H9 (cell line): ENCODE results near the gene IRF2. TPM values are rescaled to one million over a fixed set of nuclear protein-coding genes. Genes with fewer than 3 reads are reported as not detected.

Experiments
- DNase-seq: peaks from one replicate; pipeline ENCODE4 v3.0.0-alpha.2; 2017
- H2AFZ ChIP-seq: one replicate; pipeline ENCODE4 v1.6.1; 2013; ENCODE audit warnings: mild to moderate bottlenecking, low read length, control low read depth, moderate library complexity
- H2AK5ac ChIP-seq: 2 replicates; pipeline ENCODE4 v1.6.1; 2013; ENCODE audit warnings: low read length, control low read depth, mixed read lengths; ENCODE audit not compliant: insufficient read length
- H2BK120ac ChIP-seq: one replicate; pipeline ENCODE4 v1.6.1; 2013; ENCODE audit warnings: low read depth, mild to moderate bottlenecking, low read length, control low read depth, inconsistent platforms; ENCODE audit not compliant: poor library complexity, severe bottlenecking
- H2BK12ac ChIP-seq: 2 replicates; pipeline ENCODE4 v1.6.1; 2013; ENCODE audit warnings: low read length, control low read depth, mixed read lengths, low read depth; ENCODE audit not compliant: insufficient read length
- H2BK15ac ChIP-seq: 2 replicates; pipeline ENCODE4 v1.6.1; 2013; ENCODE audit warnings: low read depth, low read length, control low read depth
- H2BK20ac ChIP-seq: one replicate; pipeline ENCODE4 v1.6.1; 2013; ENCODE audit warnings: low read depth, mild to moderate bottlenecking, low read length, control low read depth, inconsistent platforms; ENCODE audit not compliant: poor library complexity, severe bottlenecking
- H2BK5ac ChIP-seq: 2 replicates; pipeline ENCODE4 v1.6.1; 2013; ENCODE audit warnings: low read length, control low read depth, mixed read lengths; ENCODE audit not compliant: insufficient read length
- H3K14ac ChIP-seq: 2 replicates; pipeline ENCODE4 v1.6.1; 2013; ENCODE audit warnings: low read length, control low read depth; ENCODE audit not compliant: insufficient read depth
- H3K18ac ChIP-seq: 2 replicates; pipeline ENCODE4 v1.6.1; 2013; ENCODE audit warnings: low read depth, mild to moderate bottlenecking, mixed read lengths, low read length, control low read depth; ENCODE audit not compliant: insufficient read length
- H3K23ac ChIP-seq: 2 replicates; pipeline ENCODE4 v1.6.1; 2013; ENCODE audit warnings: low read length, control low read depth, mixed read lengths, low read depth; ENCODE audit not compliant: insufficient read length
- H3K23me2 ChIP-seq: 2 replicates; pipeline ENCODE4 v1.6.1; 2013; ENCODE audit warnings: low read depth, mild to moderate bottlenecking, mixed read lengths, low read length, control low read depth; ENCODE audit not compliant: insufficient read length, poor library complexity, severe bottlenecking
- H3K27ac ChIP-seq: 2 replicates; pipeline ENCODE4 v1.5.1; 2013; ENCODE audit warnings: low read length, control low read depth, mixed read lengths, low read depth; ENCODE audit not compliant: insufficient read length
- H3K27me3 ChIP-seq: 2 replicates; pipeline ENCODE4 v1.6.1; 2013; ENCODE audit warnings: low read length, control low read depth, inconsistent platforms; ENCODE audit not compliant: insufficient read depth
- H3K4ac ChIP-seq: 2 replicates; pipeline ENCODE4 v1.6.1; 2013; ENCODE audit warnings: low read depth, mild to moderate bottlenecking, control low read depth, inconsistent platforms, low read length, moderate library complexity
- H3K4me1 ChIP-seq: 2 replicates; pipeline ENCODE4 v1.6.1; 2013; ENCODE audit warnings: low read length, control low read depth, inconsistent platforms; ENCODE audit not compliant: insufficient read depth
- H3K4me2 ChIP-seq: 2 replicates; pipeline ENCODE4 v1.6.1; 2013; ENCODE audit warnings: low read length, control low read depth, mixed read lengths; ENCODE audit not compliant: insufficient read length, insufficient read depth
- H3K56ac ChIP-seq: 2 replicates; pipeline ENCODE4 v1.6.1; 2013; ENCODE audit warnings: low read depth, mild to moderate bottlenecking, mixed read lengths, low read length, control low read depth; ENCODE audit not compliant: insufficient read length
- H3K79me1 ChIP-seq: 2 replicates; pipeline ENCODE4 v1.6.1; 2013; ENCODE audit warnings: low read depth, mild to moderate bottlenecking, moderate library complexity, low read length, control low read depth, inconsistent platforms; ENCODE audit not compliant: insufficient read depth, poor library complexity, severe bottlenecking
- H3K79me2 ChIP-seq: 2 replicates; pipeline ENCODE4 v1.6.1; 2013; ENCODE audit warnings: low read length, control low read depth, inconsistent platforms; ENCODE audit not compliant: insufficient read depth
- H3K9ac ChIP-seq: 2 replicates; pipeline ENCODE4 v1.6.1; 2013; ENCODE audit warnings: low read length, control low read depth, mixed read lengths; ENCODE audit not compliant: insufficient read length; ENCODE audit errors: extremely low read depth
- H3K9me3 ChIP-seq: one replicate; pipeline ENCODE4 v1.6.1; 2013; ENCODE audit warnings: low read depth, low read length, inconsistent platforms; ENCODE audit not compliant: control insufficient read depth
- H3T11ph ChIP-seq: one replicate; pipeline ENCODE4 v1.6.1; 2013; ENCODE audit warnings: mild to moderate bottlenecking, low read length, control low read depth, inconsistent platforms
- H4K20me1 ChIP-seq: one replicate; pipeline ENCODE4 v1.6.1; 2013; ENCODE audit not compliant: control insufficient read depth, insufficient read length, insufficient read depth
- H4K5ac ChIP-seq: 2 replicates; pipeline ENCODE4 v1.6.1; 2013; ENCODE audit warnings: low read depth, mild to moderate bottlenecking, mixed read lengths, low read length, control low read depth; ENCODE audit not compliant: insufficient read length
- H4K8ac ChIP-seq: replicated peaks from 2 replicates; pipeline ENCODE4 v1.6.1; 2013; ENCODE audit warnings: low read length, control low read depth, mixed read lengths, low read depth; ENCODE audit not compliant: insufficient read length
- H4K91ac ChIP-seq: 2 replicates; pipeline ENCODE4 v1.6.1; 2013; ENCODE audit warnings: low read depth, mild to moderate bottlenecking, moderate library complexity, mixed read lengths, low read length, control low read depth; ENCODE audit not compliant: insufficient read length
- H3K27ac Mint-ChIP-seq, 3 experiments: 2 replicates in 2 of 3; 3 replicates in 1 of 3; pipeline ENCODE4 v1.8.0; 2020 to 2021; ENCODE audit warnings: mixed read lengths in 3 of 3, mild to moderate bottlenecking in 1 of 3, moderate library complexity in 1 of 3
- H3K27me3 Mint-ChIP-seq: 2 replicates; pipeline ENCODE4 v1.8.0; 2021; ENCODE audit warnings: low read depth, mild to moderate bottlenecking, moderate library complexity, mixed read lengths
- H3K36me3 Mint-ChIP-seq, 3 experiments: 2 replicates in 2 of 3; 3 replicates in 1 of 3; pipeline ENCODE4 v1.8.0; 2020 to 2021; ENCODE audit warnings: low read depth in 3 of 3, mixed read lengths in 3 of 3; ENCODE audit not compliant: insufficient read depth in 1 of 3
- H3K4me1 Mint-ChIP-seq, 2 experiments: 2 replicates each; pipeline ENCODE4 v1.8.0; 2020; ENCODE audit warnings: mixed read lengths in 2 of 2
- H3K4me3 Mint-ChIP-seq, 2 experiments: 2 replicates in 1 of 2; 3 replicates in 1 of 2; pipeline ENCODE4 v1.8.0; 2020 to 2021; ENCODE audit warnings: mild to moderate bottlenecking in 2 of 2, mixed read lengths in 2 of 2, moderate library complexity in 1 of 2
- H3K9me3 Mint-ChIP-seq, 2 experiments: 2 replicates in 1 of 2; 3 replicates in 1 of 2; pipeline ENCODE4 v1.8.0; 2020; ENCODE audit warnings: mild to moderate bottlenecking in 2 of 2, mixed read lengths in 2 of 2, moderate library complexity in 1 of 2
- WGBS: extraction: QIAGEN DNeasy Blood & Tissue Kit; methylation state at CpG from one replicate; pipeline ENCODE4 v1.1.7; 2013; ENCODE audit warnings: missing lambda C conversion rate, low lambda C conversion rate, mixed read lengths; ENCODE audit not compliant: insufficient read length; ENCODE audit errors: extremely low coverage; 5-methylcytosine and 5-hydroxymethylcytosine counted together
- total RNA-seq: library from RNA; stranded (reverse); gene quantifications from 2 replicates; pipeline ENCODE4 v1.2.1, GENCODE V29; 2021
- TF ChIP-seq, protein P1 (sequence below): fragments of 200-600 bp; sonication (generic); conservative IDR thresholded peaks from 3 replicates; pipeline ENCODE4 v1.8.0; 2021; ENCODE audit warnings: antibody characterized with exemption, mild to moderate bottlenecking

Gene IRF2
- total RNA-seq, 1 experiment from 2014 or later: 13.5 TPM

DNA sequence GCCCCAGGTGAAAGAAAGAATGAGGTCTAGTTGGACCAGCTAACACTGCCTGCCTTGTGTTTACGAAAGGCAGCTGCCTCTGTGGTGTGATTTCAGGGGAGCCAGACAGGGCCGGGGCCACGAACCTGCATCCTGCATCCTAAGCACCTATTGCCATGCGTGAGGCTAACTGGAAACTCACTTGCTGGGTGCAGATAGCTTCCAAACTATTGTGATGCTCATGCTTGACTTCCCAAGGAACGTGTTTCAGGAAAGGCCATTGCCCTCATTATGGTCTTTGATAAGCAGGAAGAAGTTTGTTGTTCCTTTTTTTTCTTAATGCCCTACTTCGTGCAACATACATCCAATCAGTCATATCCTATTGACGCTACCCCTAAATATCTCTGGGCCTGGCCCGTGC lies 2.3 kb upstream of the IRF2 start:
- peaks cover 4% of the 10 kb centered on the region; the same call in 1 of the 2 replicates for H3K79me2 ChIP-seq
- H4K8ac ChIP-seq: no peak overlapping the region
- H4K20me1 ChIP-seq: no peaks in the 10 kb centered on the region
- Mint-ChIP-seq H3K9me3 (no peaks in the 10 kb centered on the region; a peak in 1 of 5 replicates), H3K4me3 (no peak overlapping the region; a peak in 1 of 5 replicates), H3K27me3 (no peaks in the 10 kb centered on the region), H3K27ac (peak overlapping the region in 2 of 3 experiments; percentile 26 to 45; a peak in 1 of 7 replicates), H3K36me3 (peaks cover 0 to 5% (median 0%) of the 10 kb centered on the region in 3 experiments; a peak in 3 of 7 replicates), H3K4me1 (peaks cover 26 to 28% of the 10 kb centered on the region in 2 experiments)
- DNase-seq: no peak
- H2BK5ac ChIP-seq: no peak overlapping the region
- H3K14ac ChIP-seq: no peak overlapping the region
- H4K91ac ChIP-seq: no peak overlapping the region
- no peak overlapping the region for H3T11ph ChIP-seq
- no peak overlapping the region for H2BK20ac ChIP-seq
- no peak overlapping the region for H3K56ac ChIP-seq
- no peak overlapping the region for H4K5ac ChIP-seq
- no peak overlapping the region for H2BK15ac ChIP-seq
- WGBS: no CpG with 5 or more reads among the region's 8 CpGs
- H3K27me3 ChIP-seq: no peaks in the 10 kb centered on the region
- no peak overlapping the region for H2BK12ac ChIP-seq
- H3K9me3 ChIP-seq: no peaks in the 10 kb centered on the region
- peaks cover 2% of the 10 kb centered on the region; the same call in 1 of the 2 replicates for H3K4me1 ChIP-seq
- TF ChIP-seq, protein P1, sequence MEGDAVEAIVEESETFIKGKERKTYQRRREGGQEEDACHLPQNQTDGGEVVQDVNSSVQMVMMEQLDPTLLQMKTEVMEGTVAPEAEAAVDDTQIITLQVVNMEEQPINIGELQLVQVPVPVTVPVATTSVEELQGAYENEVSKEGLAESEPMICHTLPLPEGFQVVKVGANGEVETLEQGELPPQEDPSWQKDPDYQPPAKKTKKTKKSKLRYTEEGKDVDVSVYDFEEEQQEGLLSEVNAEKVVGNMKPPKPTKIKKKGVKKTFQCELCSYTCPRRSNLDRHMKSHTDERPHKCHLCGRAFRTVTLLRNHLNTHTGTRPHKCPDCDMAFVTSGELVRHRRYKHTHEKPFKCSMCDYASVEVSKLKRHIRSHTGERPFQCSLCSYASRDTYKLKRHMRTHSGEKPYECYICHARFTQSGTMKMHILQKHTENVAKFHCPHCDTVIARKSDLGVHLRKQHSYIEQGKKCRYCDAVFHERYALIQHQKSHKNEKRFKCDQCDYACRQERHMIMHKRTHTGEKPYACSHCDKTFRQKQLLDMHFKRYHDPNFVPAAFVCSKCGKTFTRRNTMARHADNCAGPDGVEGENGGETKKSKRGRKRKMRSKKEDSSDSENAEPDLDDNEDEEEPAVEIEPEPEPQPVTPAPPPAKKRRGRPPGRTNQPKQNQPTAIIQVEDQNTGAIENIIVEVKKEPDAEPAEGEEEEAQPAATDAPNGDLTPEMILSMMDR: no peak
- H3K27ac ChIP-seq: no peak overlapping the region
- no peak overlapping the region for H2AK5ac ChIP-seq
- H2BK120ac ChIP-seq: no peak overlapping the region
- no peak overlapping the region for H3K9ac ChIP-seq
- peaks cover 21% of the 10 kb centered on the region for H3K23me2 ChIP-seq
- H3K18ac ChIP-seq: no peak overlapping the region
- H2AFZ ChIP-seq: no peak overlapping the region
- H3K4ac ChIP-seq: no peak overlapping the region
- H3K79me1 ChIP-seq: no peaks in the 10 kb centered on the region
- no peak overlapping the region for H3K23ac ChIP-seq
- H3K4me2 ChIP-seq: no peak overlapping the region
